ENCODE results near the gene CCDC106. TPM values are rescaled to one million over a fixed set of nuclear protein-coding genes. Genes with fewer than 3 reads are reported as not detected.

CCDC106 gene
- total and polyA plus RNA-seq, 2 experiments from 2014 or later, result 42.4 to 43.5 TPM

GRCh38 chr19:55601084-55601483 lies 46.9 kb upstream of the CCDC106 start:
- H3K27me3 ChIP-seq, result no peaks in the 10 kb centered on the region
- no peaks in the 10 kb centered on the region for H3K9me3 ChIP-seq (ENCODE audit: low read depth)
- H3K36me3 ChIP-seq, result peaks cover 4% of the 10 kb centered on the region
- no peaks in the 10 kb centered on the region for H3K4me1 ChIP-seq (ENCODE audit: low read depth)
- H3K4me3 ChIP-seq, result peak overlapping the region; percentile 65
- DNase-seq (ENCODE audit: low read depth in 1 of 2, low spot score in 1 of 2), result no peak
- H3K27ac ChIP-seq, result peak overlapping the region; percentile 98
- TF ChIP-seq CTCF (IDR thresholded peaks at IDR 0.05; ENCODE audit: low read depth, low read length), result no peak

- Histone ChIP-seq H3K36me3 (no peaks in the 10 kb centered on the region), H3K27ac (no peak overlapping the region), H3K4me3 (no peak overlapping the region), H3K27me3 (no peaks in the 10 kb centered on the region), H3K9me3 (ENCODE audit: low read depth) (no peaks in the 10 kb centered on the region), H3K4me1 (ENCODE audit: low read depth) (peaks cover 6% of the 10 kb centered on the region)
- TF ChIP-seq CTCF (IDR thresholded peaks at IDR 0.05; ENCODE audit: low read depth, low read length), result no peak
- DNase-seq (ENCODE audit: low read depth in 1 of 2, low spot score in 1 of 2), result no peak
Observed at GRCh38 chr19:55602104-55603001, 45.7 kb upstream of the CCDC106 start.

- Histone ChIP-seq H3K27ac (peak overlapping the region; percentile 97), H3K36me3 (no peaks in the 10 kb centered on the region), H3K9me3 (ENCODE audit: low read depth) (no peaks in the 10 kb centered on the region), H3K4me1 (ENCODE audit: low read depth) (peaks cover 6% of the 10 kb centered on the region), H3K4me3 (no peak overlapping the region), H3K27me3 (no peaks in the 10 kb centered on the region)
- no peak for TF ChIP-seq CTCF (IDR thresholded peaks at IDR 0.05; ENCODE audit: low read depth, low read length)
- DNase-seq (ENCODE audit: low read depth in 1 of 2, low spot score in 1 of 2), result no peak
Observed at GRCh38 chr19:55603115-55603514, 44.9 kb upstream of the CCDC106 start.

- no peaks in the 10 kb centered on the region for H3K9me3 ChIP-seq (ENCODE audit: low read depth)
- DNase-seq (ENCODE audit: low read depth in 1 of 2, low spot score in 1 of 2), result no peak
- H3K4me3 ChIP-seq, result no peak overlapping the region
- H3K36me3 ChIP-seq, result no peaks in the 10 kb centered on the region
- peaks cover 6% of the 10 kb centered on the region for H3K4me1 ChIP-seq (ENCODE audit: low read depth)
- TF ChIP-seq CTCF (IDR thresholded peaks at IDR 0.05; ENCODE audit: low read depth, low read length), result no peak
- no peaks in the 10 kb centered on the region for H3K27me3 ChIP-seq
- H3K27ac ChIP-seq, result peak overlapping the region; percentile 97
Observed at GRCh38 chr19:55603581-55604292, 44.3 kb upstream of the CCDC106 start.

GRCh38 chr19:55605207-55605636 lies 42.8 kb upstream of the CCDC106 start:
- Histone ChIP-seq H3K9me3 (ENCODE audit: low read depth) (no peaks in the 10 kb centered on the region), H3K27ac (peak overlapping the region; percentile 97), H3K4me3 (peak overlapping the region; percentile 94), H3K4me1 (ENCODE audit: low read depth) (peaks cover 6% of the 10 kb centered on the region), H3K36me3 (no peaks in the 10 kb centered on the region), H3K27me3 (no peaks in the 10 kb centered on the region)
- no peak for TF ChIP-seq CTCF (IDR thresholded peaks at IDR 0.05; ENCODE audit: low read depth, low read length)
- peak; percentile 98 to 99 for DNase-seq (ENCODE audit: low read depth in 1 of 2, low spot score in 1 of 2)

All from cardiac muscle cell (in vitro differentiated cells and primary cell).